Naive B cell (primary cell): Measurements from ENCODE around the gene ZNF385B. TPM values are rescaled to one million over a fixed set of nuclear protein-coding genes. Genes with fewer than 3 reads are reported as not detected.
"Not testable (repeated sequence)": the region's sequence is repeated elsewhere in the genome, so short reads cannot be mapped to it uniquely, and the experiment has no call there.

Source experiments
- ATAC-seq, 2 donors: fragments of 150-1000 bp; cut with Tn5 transposase; 2 replicates each; pipeline ENCODE4 v1.10.0; 2021; ENCODE audit warnings: low read depth in 2 of 2, mild to moderate bottlenecking in 2 of 2, moderate library complexity in 2 of 2
- DNase-seq: peaks from one replicate; pipeline ENCODE4 v3.0.0; 2022
- H3K27ac Mint-ChIP-seq, 6 donors: one replicate each; pipeline ENCODE4 v1.8.0; 2020 to 2022; ENCODE audit warnings: mild to moderate bottlenecking in 6 of 6, mixed read lengths in 6 of 6, moderate library complexity in 5 of 6, inconsistent platforms in 2 of 6
- H3K27me3 Mint-ChIP-seq, 3 donors: one replicate each; pipeline ENCODE4 v1.8.0; 2021 to 2022; ENCODE audit warnings: mixed read lengths in 3 of 3, mild to moderate bottlenecking in 1 of 3
- H3K36me3 Mint-ChIP-seq, 2 donors: one replicate each; pipeline ENCODE4 v1.8.0; 2020 to 2022; ENCODE audit warnings: mixed read lengths in 2 of 2, inconsistent platforms in 1 of 2, mild to moderate bottlenecking in 1 of 2
- H3K4me1 Mint-ChIP-seq, 3 donors: one replicate each; pipeline ENCODE4 v1.8.0; 2020 to 2022; ENCODE audit warnings: mixed read lengths in 3 of 3, inconsistent platforms in 1 of 3, mild to moderate bottlenecking in 1 of 3, moderate library complexity in 1 of 3
- H3K4me3 Mint-ChIP-seq, 8 donors: one replicate each; pipeline ENCODE4 v1.8.0; 2020 to 2022; ENCODE audit warnings: mild to moderate bottlenecking in 8 of 8, mixed read lengths in 8 of 8, moderate library complexity in 8 of 8, inconsistent platforms in 2 of 8
- H3K9me3 Mint-ChIP-seq, 7 donors: one replicate each; pipeline ENCODE4 v1.8.0; 2020 to 2022; ENCODE audit warnings: mixed read lengths in 7 of 7, mild to moderate bottlenecking in 5 of 7, inconsistent platforms in 2 of 7, moderate library complexity in 1 of 7
- polyA plus RNA-seq, 6 donors: library from polyadenylated mRNA; unstranded; fragments of 300-500 nt; fragmentation: Illumina TruSeq; gene quantifications; one replicate each; pipeline ENCODE4 v1.2.3, GENCODE V29; 2021; ENCODE audit warnings: low read depth in 6 of 6

ZNF385B gene
- polyA plus RNA-seq, 6 donors from 2014 or later, result not detected

- Mint-ChIP-seq H3K27me3 (peaks cover 3 to 13% (median 9%) of the 10 kb centered on the region in 3 donors), H3K9me3 (peaks cover 0 to 11% (median 7%) of the 10 kb centered on the region in 7 donors)
- not testable (repeated sequence) for DNase-seq, H3K4me1 Mint-ChIP-seq, H3K4me3 Mint-ChIP-seq, H3K27ac Mint-ChIP-seq, ATAC-seq, H3K36me3 Mint-ChIP-seq
Measured at GRCh38 chr2:179458113-179458512, 403.3 kb downstream of the ZNF385B start.

GRCh38 chr2:179455824-179456223 lies 405.6 kb downstream of the ZNF385B start:
- Mint-ChIP-seq H3K4me1 (no peaks in the 10 kb centered on the region), H3K27me3 (peaks cover 3 to 14% (median 6%) of the 10 kb centered on the region in 3 donors), H3K27ac (no peak overlapping the region)

GRCh38 chr2:179455172-179455524 lies 406.3 kb downstream of the ZNF385B start:
- ATAC-seq, result no peak
- Mint-ChIP-seq H3K4me1 (no peaks in the 10 kb centered on the region), H3K36me3 (no peaks in the 10 kb centered on the region), H3K4me3 (no peak overlapping the region), H3K27ac (no peak overlapping the region), H3K9me3 (peaks cover 0 to 11% (median 7%) of the 10 kb centered on the region in 7 donors), H3K27me3 (peaks cover 0 to 14% (median 3%) of the 10 kb centered on the region in 3 donors)
- no peak for DNase-seq

More at GRCh38 chr2:179455824-179456223, 405.6 kb downstream of the ZNF385B start:
- DNase-seq (no peak), ATAC-seq (no peak)
- H3K36me3 Mint-ChIP-seq, result no peaks in the 10 kb centered on the region
- H3K9me3 Mint-ChIP-seq, result peaks cover 0 to 11% (median 7%) of the 10 kb centered on the region in 7 donors
- no peak overlapping the region for H3K4me3 Mint-ChIP-seq

- Mint-ChIP-seq H3K4me1 (no peaks in the 10 kb centered on the region), H3K4me3 (no peak overlapping the region), H3K27me3 (peaks cover 0 to 14% (median 3%) of the 10 kb centered on the region in 3 donors), H3K9me3 (peaks cover 0 to 11% (median 7%) of the 10 kb centered on the region in 7 donors), H3K36me3 (no peaks in the 10 kb centered on the region), H3K27ac (no peak overlapping the region)
- DNase-seq (no peak), ATAC-seq (no peak)
Measured at GRCh38 chr2:179454443-179455171, 406.8 kb downstream of the ZNF385B start.

- no peak overlapping the region for H3K27ac Mint-ChIP-seq
- H3K27me3 Mint-ChIP-seq, result peaks cover 9 to 20% (median 12%) of the 10 kb centered on the region in 3 donors
- H3K9me3 Mint-ChIP-seq, result no peaks in the 10 kb centered on the region
- no peaks in the 10 kb centered on the region for H3K4me1 Mint-ChIP-seq
- no peak for ATAC-seq
- no peak overlapping the region for H3K4me3 Mint-ChIP-seq
- DNase-seq, result no peak
- peaks cover 0 to 4% of the 10 kb centered on the region in 2 donors for H3K36me3 Mint-ChIP-seq
Measured at GRCh38 chr2:179449010-179449409, 412.4 kb downstream of the ZNF385B start.

GRCh38 chr2:179447839-179448447 lies 413.5 kb downstream of the ZNF385B start:
- Mint-ChIP-seq H3K4me1 (no peaks in the 10 kb centered on the region), H3K27ac (no peak overlapping the region), H3K9me3 (no peaks in the 10 kb centered on the region), H3K27me3 (peaks cover 15 to 24% (median 23%) of the 10 kb centered on the region in 3 donors), H3K36me3 (peaks cover 0 to 4% of the 10 kb centered on the region in 2 donors), H3K4me3 (no peak overlapping the region)
- no peak for DNase-seq
- ATAC-seq, result no peak

- Mint-ChIP-seq H3K4me3 (no peak overlapping the region), H3K27me3 (peaks cover 20 to 28% (median 26%) of the 10 kb centered on the region in 3 donors), H3K27ac (no peak overlapping the region), H3K36me3 (peaks cover 0 to 4% of the 10 kb centered on the region in 2 donors), H3K9me3 (no peaks in the 10 kb centered on the region), H3K4me1 (no peaks in the 10 kb centered on the region)
- no peak for ATAC-seq
- DNase-seq, result no peak
Measured at GRCh38 chr2:179447421-179447820, 414.0 kb downstream of the ZNF385B start.

- ATAC-seq, result no peak
- Mint-ChIP-seq H3K4me3 (no peak overlapping the region), H3K27me3 (peaks cover 20 to 32% (median 22%) of the 10 kb centered on the region in 3 donors), H3K9me3 (no peaks in the 10 kb centered on the region), H3K27ac (no peak overlapping the region), H3K36me3 (peaks cover 0 to 4% of the 10 kb centered on the region in 2 donors), H3K4me1 (no peaks in the 10 kb centered on the region)
- no peak for DNase-seq
Measured at GRCh38 chr2:179446476-179447141, 414.8 kb downstream of the ZNF385B start.

GRCh38 chr2:179444056-179444455 lies 417.4 kb downstream of the ZNF385B start:
- no peaks in the 10 kb centered on the region for H3K4me1 Mint-ChIP-seq
- ATAC-seq, result no peak
- no peak overlapping the region for H3K4me3 Mint-ChIP-seq
- H3K27ac Mint-ChIP-seq, result no peak overlapping the region
- DNase-seq, result no peak
- no peaks in the 10 kb centered on the region for H3K9me3 Mint-ChIP-seq
- peaks cover 30 to 39% (median 31%) of the 10 kb centered on the region in 3 donors for H3K27me3 Mint-ChIP-seq
- peaks cover 0 to 2% of the 10 kb centered on the region in 2 donors for H3K36me3 Mint-ChIP-seq

- DNase-seq (no peak), ATAC-seq (no peak)
- Mint-ChIP-seq H3K4me1 (no peaks in the 10 kb centered on the region), H3K27me3 (peaks cover 30 to 39% (median 31%) of the 10 kb centered on the region in 3 donors), H3K4me3 (no peak overlapping the region), H3K9me3 (no peaks in the 10 kb centered on the region), H3K27ac (peak overlapping the region in 1 of 6 donors; percentile 88), H3K36me3 (no peaks in the 10 kb centered on the region)
Measured at GRCh38 chr2:179443180-179443579, 418.2 kb downstream of the ZNF385B start.

GRCh38 chr2:179442206-179442605 lies 419.2 kb downstream of the ZNF385B start:
- Mint-ChIP-seq H3K4me1 (no peaks in the 10 kb centered on the region), H3K4me3 (no peak overlapping the region), H3K36me3 (no peaks in the 10 kb centered on the region), H3K9me3 (no peaks in the 10 kb centered on the region), H3K27me3 (peaks cover 25 to 39% (median 26%) of the 10 kb centered on the region in 3 donors), H3K27ac (no peak overlapping the region)
- no peak for DNase-seq
- ATAC-seq, result no peak

- Mint-ChIP-seq H3K27me3 (peaks cover 25 to 39% (median 26%) of the 10 kb centered on the region in 3 donors), H3K9me3 (no peaks in the 10 kb centered on the region), H3K36me3 (no peaks in the 10 kb centered on the region), H3K27ac (no peak overlapping the region), H3K4me1 (no peaks in the 10 kb centered on the region), H3K4me3 (no peak overlapping the region)
- no peak for ATAC-seq
- DNase-seq, result no peak
Measured at GRCh38 chr2:179441551-179441950, 419.9 kb downstream of the ZNF385B start.

- no peak overlapping the region for H3K27ac Mint-ChIP-seq
- DNase-seq, result peak; percentile 40
Measured at GRCh38 chr2:179440642-179441251, 420.7 kb downstream of the ZNF385B start.

More at GRCh38 chr2:179440642-179441251, 420.7 kb downstream of the ZNF385B start:
- H3K4me1 Mint-ChIP-seq, result no peaks in the 10 kb centered on the region
- peaks cover 25 to 39% (median 26%) of the 10 kb centered on the region in 3 donors for H3K27me3 Mint-ChIP-seq
- no peaks in the 10 kb centered on the region for H3K9me3 Mint-ChIP-seq
- H3K36me3 Mint-ChIP-seq, result no peaks in the 10 kb centered on the region
- ATAC-seq, result peak; percentile 40 to 45
- H3K4me3 Mint-ChIP-seq, result no peak overlapping the region
